HEK293T (cell line): Measurements from ENCODE around the gene CLEC2D.
"Not testable (repeated sequence)": the region's sequence is repeated elsewhere in the genome, so short reads cannot be mapped to it uniquely, and the experiment has no call there.

ENCODE experiments used
- CTCF ChIA-PET: fragments of 350-600 bp; formaldehyde crosslinking; extraction: SDS; loops from one replicate; lab custom pipeline; 2021; ENCODE audit warnings: antibody characterized with exemption, inconsistent platforms; lab: Yijun Ruan, JAX
- POLR2A ChIA-PET: fragments of 350-600 bp; formaldehyde crosslinking; extraction: SDS; loops from one replicate; lab custom pipeline; 2020; ENCODE audit warnings: antibody characterized with exemption, inconsistent platforms; lab: Yijun Ruan, JAX
- DNase-seq: peaks from one replicate; pipeline ENCODE4 v3.0.0; 2012; ENCODE audit warnings: mixed read lengths; ENCODE audit errors: extremely low spot score
- ARNT ChIP-seq: fragments of 450-650 bp; IDR thresholded peaks from 2 replicates; pipeline ENCODE4 v1.6.1; 2017; ENCODE audit warnings: mild to moderate bottlenecking
- BHLHE40 ChIP-seq: fragments of 450-650 bp; IDR thresholded peaks from 2 replicates; pipeline ENCODE4 v1.6.1; 2016; ENCODE audit warnings: mild to moderate bottlenecking, moderate library complexity, borderline replicate concordance
- CTBP1 ChIP-seq: fragments of 450-650 bp; IDR thresholded peaks from 2 replicates; pipeline ENCODE4 v1.6.1; 2016; ENCODE audit warnings: borderline replicate concordance
- ELF4 ChIP-seq: fragments of 450-650 bp; IDR thresholded peaks from 2 replicates; pipeline ENCODE4 v1.6.1; 2017; ENCODE audit warnings: antibody characterized with exemption
- FOXA1 ChIP-seq: fragments of 450-650 bp; IDR thresholded peaks from 2 replicates; pipeline ENCODE4 v1.6.1; 2016; ENCODE audit warnings: mild to moderate bottlenecking
- FOXK2 ChIP-seq: fragments of 450-650 bp; IDR thresholded peaks from 2 replicates; pipeline ENCODE4 v1.6.1; 2016; ENCODE audit warnings: mild to moderate bottlenecking
- FOXM1 ChIP-seq: fragments of 450-650 bp; IDR thresholded peaks from 2 replicates; pipeline ENCODE4 v1.6.1; 2017; ENCODE audit warnings: mild to moderate bottlenecking, borderline replicate concordance
- HDGF ChIP-seq: fragments of 450-650 bp; IDR thresholded peaks from 2 replicates; pipeline ENCODE4 v1.6.1; 2017; ENCODE audit warnings: antibody characterized with exemption, borderline replicate concordance
- L3MBTL2 ChIP-seq: fragments of 450-650 bp; conservative IDR thresholded peaks from 2 replicates; pipeline ENCODE4 v1.6.1; 2016; ENCODE audit warnings: mild to moderate bottlenecking
- LEF1 ChIP-seq: fragments of 450-650 bp; IDR thresholded peaks from 2 replicates; pipeline ENCODE4 v1.6.1; 2017; ENCODE audit warnings: mild to moderate bottlenecking, borderline replicate concordance
- NFRKB ChIP-seq: fragments of 450-650 bp; IDR thresholded peaks from 2 replicates; pipeline ENCODE4 v1.6.1; 2016; ENCODE audit warnings: mild to moderate bottlenecking, moderate library complexity
- SP1 ChIP-seq: fragments of 450-650 bp; IDR thresholded peaks from 2 replicates; pipeline ENCODE4 v1.6.1; 2017
- SUZ12 ChIP-seq: fragments of 450-650 bp; IDR thresholded peaks from 2 replicates; pipeline ENCODE4 v1.6.1; 2016; ENCODE audit warnings: mild to moderate bottlenecking
- TARDBP ChIP-seq: fragments of 450-650 bp; IDR thresholded peaks from 2 replicates; pipeline ENCODE4 v1.6.1; 2016
- ZNF384 ChIP-seq: fragments of 450-650 bp; IDR thresholded peaks from 2 replicates; pipeline ENCODE4 v1.6.1; 2016
- TF ChIP-seq, protein P1 (sequence below): fragments of 450-650 bp; IDR thresholded peaks from 2 replicates; pipeline ENCODE4 v1.6.1; 2016

Gene CLEC2D

GRCh38 chr12:9643266-9643660 lies 26.2 kb upstream of the CLEC2D start:
- POLR2A ChIA-PET: no interaction called here
- CTCF ChIA-PET: no interaction called here
- no peak for DNase-seq
- no peak for TF ChIP-seq NFRKB
- TF ChIP-seq TARDBP: no peak
- no peak for TF ChIP-seq LEF1
- TF ChIP-seq BHLHE40: no peak
- TF ChIP-seq SUZ12: no peak

DNA sequence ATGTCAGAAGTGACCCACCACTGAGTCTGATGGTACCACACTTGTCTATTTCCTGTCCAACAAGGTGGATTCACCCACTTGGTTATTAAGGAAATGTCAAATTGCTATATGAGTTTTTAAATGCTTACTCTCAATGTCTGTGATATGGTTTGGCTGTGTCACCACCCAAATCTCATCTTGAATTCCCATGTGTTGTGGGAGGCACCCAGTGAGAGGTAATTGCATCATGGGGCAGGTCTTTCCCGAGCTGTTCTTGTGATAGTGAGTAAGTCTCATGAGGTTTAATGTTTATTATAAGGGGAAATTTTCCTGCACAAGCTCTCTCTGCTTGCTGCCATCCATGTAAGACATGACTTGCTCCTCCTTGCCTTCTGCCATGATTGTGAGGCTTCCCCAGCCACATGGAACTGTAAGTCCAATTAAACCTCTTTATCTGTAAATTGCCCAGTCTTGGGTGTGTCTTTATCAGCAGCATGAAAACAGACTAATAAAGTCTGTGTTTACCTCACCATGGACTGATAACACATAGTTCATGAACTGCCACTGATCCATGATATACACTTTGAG lies 24.4 kb upstream of the CLEC2D start:
- DNase-seq, CTCF ChIA-PET, POLR2A ChIA-PET: not testable (repeated sequence)

- POLR2A ChIA-PET: interaction anchor here (0.7 to 2.0 kb wide), 9 partner anchors 8 to 496 kb away, joined by 3 to 12 read pairs (median 3); no protein-coding TSS in a partner anchor
- CTCF ChIA-PET: interaction anchor here (0.9 to 1.2 kb wide), 2 partner anchors 13 to 103 kb away, joined by 3 to 4 read pairs; no protein-coding TSS in a partner anchor
- no peak for DNase-seq
- TF ChIP-seq NFRKB: no peak
- TF ChIP-seq L3MBTL2: no peak
- TF ChIP-seq HDGF: no peak
- no peak for TF ChIP-seq LEF1
- TF ChIP-seq ELF4: no peak
- no peak for TF ChIP-seq TARDBP
- no peak for TF ChIP-seq FOXA1
- no peak for TF ChIP-seq ARNT
- no peak for TF ChIP-seq FOXK2
- TF ChIP-seq, protein P1, sequence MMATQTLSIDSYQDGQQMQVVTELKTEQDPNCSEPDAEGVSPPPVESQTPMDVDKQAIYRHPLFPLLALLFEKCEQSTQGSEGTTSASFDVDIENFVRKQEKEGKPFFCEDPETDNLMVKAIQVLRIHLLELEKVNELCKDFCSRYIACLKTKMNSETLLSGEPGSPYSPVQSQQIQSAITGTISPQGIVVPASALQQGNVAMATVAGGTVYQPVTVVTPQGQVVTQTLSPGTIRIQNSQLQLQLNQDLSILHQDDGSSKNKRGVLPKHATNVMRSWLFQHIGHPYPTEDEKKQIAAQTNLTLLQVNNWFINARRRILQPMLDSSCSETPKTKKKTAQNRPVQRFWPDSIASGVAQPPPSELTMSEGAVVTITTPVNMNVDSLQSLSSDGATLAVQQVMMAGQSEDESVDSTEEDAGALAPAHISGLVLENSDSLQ: no peak
- TF ChIP-seq SP1: no peak
These were observed 22.4 kb upstream of the CLEC2D start for GRCh38 chr12:9646794-9647781.

GRCh38 chr12:9647825-9648700 lies 21.4 kb upstream of the CLEC2D start:
- ChIA-PET CTCF (interaction anchor here (0.9 to 1.2 kb wide), 2 partner anchors 13 to 102 kb away, joined by 3 to 4 read pairs; no protein-coding TSS in a partner anchor), POLR2A (interaction anchor here (0.6 to 2.0 kb wide), 12 partner anchors 9 to 495 kb away, joined by 3 to 12 read pairs (median 3); no protein-coding TSS in a partner anchor)
- TF ChIP-seq L3MBTL2 (peak; percentile 75), HDGF (no peak), FOXA1 (no peak), FOXM1 (no peak)
- peak; percentile 77 for DNase-seq

DNA sequence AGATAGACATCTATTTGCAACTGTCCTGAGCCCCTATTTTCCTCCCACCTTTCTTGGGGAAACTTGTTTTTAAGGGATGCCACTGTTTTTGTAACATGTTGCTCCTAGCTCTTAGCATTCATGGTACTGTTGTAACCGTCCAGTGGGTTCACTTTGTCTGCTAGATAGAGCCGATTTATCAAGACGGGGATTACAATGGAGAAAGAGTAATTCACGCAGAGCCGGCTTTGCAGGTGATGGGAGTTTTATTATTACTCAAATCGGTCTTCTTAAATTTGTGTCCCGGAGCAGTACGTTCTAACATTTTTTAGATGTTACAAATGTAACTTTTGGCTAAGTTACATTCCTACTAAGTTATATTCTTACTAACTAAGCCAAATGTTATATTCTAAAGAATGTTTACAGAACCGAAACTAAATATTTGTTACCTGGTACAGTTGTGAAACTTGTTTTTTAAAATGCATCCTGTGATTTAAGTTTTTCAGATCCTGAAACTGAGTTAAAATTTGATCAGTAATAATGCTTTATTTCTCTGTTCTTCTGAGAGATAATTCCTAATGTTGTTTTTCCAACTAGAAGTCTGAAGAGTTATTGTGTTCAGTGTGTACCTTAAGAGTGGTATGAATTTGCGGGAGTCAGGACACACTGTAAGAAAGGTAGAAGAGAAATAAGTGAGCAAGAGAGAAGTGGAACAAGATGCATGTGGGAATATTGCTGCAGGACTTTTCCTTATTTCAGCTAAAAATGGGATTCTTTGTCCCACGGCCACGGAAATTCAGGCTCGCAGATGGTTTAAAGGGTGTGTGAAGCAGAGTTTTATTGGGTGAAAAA lies 20.6 kb upstream of the CLEC2D start:
- DNase-seq: no peak
- TF ChIP-seq TARDBP (no peak), HDGF (no peak), ELF4 (no peak), L3MBTL2 (no peak)
- CTCF ChIA-PET: interaction anchor here (1.2 kb wide), 1 partner anchor 14 kb away, joined by 4 read pairs; no protein-coding TSS in a partner anchor
- POLR2A ChIA-PET: interaction anchor here (0.6 to 2.0 kb wide), 3 partner anchors 10 to 33 kb away, joined by 3 to 12 read pairs (median 5); no protein-coding TSS in a partner anchor

DNA sequence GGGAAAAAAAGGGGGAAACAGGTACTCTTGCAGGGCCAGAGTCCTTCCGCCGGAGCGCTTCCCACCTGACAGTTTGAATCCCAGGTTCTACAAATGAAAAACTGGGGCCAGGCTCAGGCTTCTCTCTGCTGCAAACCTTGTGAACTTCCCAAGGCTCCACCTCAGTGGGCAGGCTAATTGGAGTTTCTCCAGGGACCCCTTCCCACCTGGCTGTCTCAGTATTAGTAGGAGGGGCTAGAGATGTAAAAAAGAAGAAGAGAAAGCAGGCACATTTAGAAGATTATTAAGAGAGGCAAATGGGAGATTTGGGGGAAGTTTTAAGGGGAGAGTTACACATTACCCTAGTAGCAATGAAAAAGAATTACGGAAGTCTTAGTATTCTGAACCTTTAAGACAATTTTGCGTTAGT lies 20.0 kb upstream of the CLEC2D start:
- no peak for DNase-seq
- ChIA-PET CTCF (no interaction called here), POLR2A (no interaction called here)
- TF ChIP-seq ELF4 (no peak), LEF1 (no peak), TARDBP (no peak), SUZ12 (no peak), FOXA1 (no peak), NFRKB (no peak), FOXK2 (no peak), FOXM1 (no peak), CTBP1 (no peak), ARNT (no peak), BHLHE40 (no peak), L3MBTL2 (no peak), HDGF (no peak), SP1 (no peak), ZNF384 (no peak)
- TF ChIP-seq, protein P1: no peak
